Naive thymus-derived CD8-positive, alpha-beta T cell (primary cell): Measurements from ENCODE around the gene RBMS3. TPM values are rescaled to one million over a fixed set of nuclear protein-coding genes. Genes with fewer than 3 reads are reported as not detected.
"Not testable (repeated sequence)": the region's sequence is repeated elsewhere in the genome, so short reads cannot be mapped to it uniquely, and the experiment has no call there.

ENCODE experiments used
- ATAC-seq, 2 donors: fragments of 150-1000 bp; cut with Tn5 transposase in 1 of 2; sonication (Bioruptor Pico), chemical (Tn5 transposase) in 1 of 2; 1 replicate in 1 of 2; 2 replicates in 1 of 2; pipeline ENCODE4 v1.10.0; 2021; ENCODE audit warnings: mild to moderate bottlenecking in 2 of 2, moderate library complexity in 2 of 2
- POLR2A ChIA-PET: fragments of 350-600 bp; sonication (Branson Sonifier 250); formaldehyde crosslinking; loops from one replicate; lab custom pipeline; 2021; ENCODE audit warnings: antibody characterized with exemption; lab: Charles Lee
- DNase-seq, 10 donors: peaks; one replicate each; pipeline versions ENCODE4 v3.0.0 to v3.0.0-alpha.2; 2020 to 2022
- H3K27ac Mint-ChIP-seq, 10 donors: one replicate each; pipeline ENCODE4 v1.8.0; 2020 to 2022; ENCODE audit warnings: mild to moderate bottlenecking in 10 of 10, mixed read lengths in 10 of 10, moderate library complexity in 4 of 10, inconsistent platforms in 1 of 10
- H3K27me3 Mint-ChIP-seq, 5 donors: one replicate each; pipeline ENCODE4 v1.8.0; 2021 to 2022; ENCODE audit warnings: mixed read lengths in 5 of 5
- H3K36me3 Mint-ChIP-seq, 3 donors: one replicate each; pipeline ENCODE4 v1.8.0; 2020 to 2022; ENCODE audit warnings: mixed read lengths in 3 of 3, mild to moderate bottlenecking in 2 of 3, inconsistent platforms in 1 of 3
- H3K4me1 Mint-ChIP-seq, 4 donors: one replicate each; pipeline ENCODE4 v1.8.0; 2021 to 2022; ENCODE audit warnings: mixed read lengths in 4 of 4
- H3K4me3 Mint-ChIP-seq, 10 donors: one replicate each; pipeline ENCODE4 v1.8.0; 2020 to 2022; ENCODE audit warnings: mild to moderate bottlenecking in 10 of 10, mixed read lengths in 10 of 10, moderate library complexity in 6 of 10, inconsistent platforms in 1 of 10
- H3K9me3 Mint-ChIP-seq, 9 donors: one replicate each; pipeline ENCODE4 v1.8.0; 2020 to 2022; ENCODE audit warnings: mixed read lengths in 9 of 9, mild to moderate bottlenecking in 3 of 9, inconsistent platforms in 1 of 9, moderate library complexity in 1 of 9
- polyA plus RNA-seq, 3 donors: library from polyadenylated mRNA; unstranded; fragments of 300-500 nt; fragmentation: Illumina TruSeq; gene quantifications; one replicate each; pipeline ENCODE4 v1.2.3, GENCODE V29; 2021
- total RNA-seq, 8 experiments: library from RNA in 2 of 8; stranded (reverse) in 2 of 8; gene quantifications; one replicate each; pipeline ENCODE4 v1.2.3 and lab custom pipeline; 2021 to 2026

RBMS3 gene
- total and polyA plus RNA-seq, 5 experiments from 2014 or later, result not detected

DNA sequence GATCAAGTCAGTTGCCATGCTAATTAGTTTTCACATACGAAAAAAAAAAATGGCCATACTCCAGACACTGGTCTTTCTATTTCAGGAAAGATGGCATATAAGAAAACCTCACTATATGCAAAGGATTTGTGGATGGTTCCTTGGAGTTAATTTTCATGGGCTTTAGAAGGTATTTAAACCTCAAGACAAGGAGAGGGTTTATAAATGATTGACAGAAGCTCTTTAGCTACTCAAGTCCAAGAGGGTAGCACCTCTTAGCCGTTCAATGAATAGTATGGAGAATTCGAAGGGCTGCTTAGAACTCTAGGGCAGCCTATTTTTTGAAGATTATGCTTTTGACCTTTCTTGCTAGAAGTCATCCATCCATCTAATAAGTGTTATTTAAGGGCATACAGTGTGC lies 41.7 kb downstream of the RBMS3 start:
- Mint-ChIP-seq H3K36me3 (no peaks in the 10 kb centered on the region), H3K4me3 (no peak overlapping the region), H3K27ac (no peak overlapping the region), H3K27me3 (no peaks in the 10 kb centered on the region), H3K9me3 (peaks cover 0 to 3% (median 0%) of the 10 kb centered on the region in 9 donors), H3K4me1 (peaks cover 0 to 8% (median 0%) of the 10 kb centered on the region in 4 donors)
- DNase-seq (no peak), ATAC-seq (no peak)
- POLR2A ChIA-PET, result no interaction called here

DNA sequence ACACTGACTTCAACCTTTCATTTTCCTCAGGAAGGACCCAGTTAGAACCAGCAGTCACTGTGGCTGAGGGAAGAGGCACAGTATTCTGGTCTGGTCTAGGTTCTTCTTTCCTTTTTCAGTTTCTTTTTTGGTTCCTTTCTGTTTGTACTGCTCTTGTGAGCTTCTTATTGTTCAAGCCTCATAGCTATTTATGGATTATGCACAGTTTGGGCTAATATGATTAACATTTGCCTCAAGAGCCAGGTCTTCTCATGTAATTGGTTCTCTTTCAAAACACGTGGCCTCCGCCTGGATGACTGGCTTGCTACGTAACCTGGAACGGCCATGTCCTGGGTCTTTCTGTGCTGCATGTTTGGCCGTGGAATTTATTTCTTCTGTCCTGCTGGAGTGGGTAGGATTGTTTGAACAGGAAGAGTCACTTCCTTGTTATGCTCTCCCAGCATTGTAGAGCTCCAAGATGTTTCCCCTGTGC lies 43.3 kb downstream of the RBMS3 start:
- H3K9me3 Mint-ChIP-seq, result peaks cover 0 to 3% (median 0%) of the 10 kb centered on the region in 9 donors
- ATAC-seq (no peak), DNase-seq (no peak)
- H3K27me3 Mint-ChIP-seq, result no peaks in the 10 kb centered on the region
- no peaks in the 10 kb centered on the region for H3K36me3 Mint-ChIP-seq
- H3K27ac Mint-ChIP-seq, result no peak overlapping the region
- peaks cover 0 to 8% (median 0%) of the 10 kb centered on the region in 4 donors for H3K4me1 Mint-ChIP-seq
- peak overlapping the region in 1 of 10 donors; percentile 40 for H3K4me3 Mint-ChIP-seq
- POLR2A ChIA-PET, result no interaction called here

DNA sequence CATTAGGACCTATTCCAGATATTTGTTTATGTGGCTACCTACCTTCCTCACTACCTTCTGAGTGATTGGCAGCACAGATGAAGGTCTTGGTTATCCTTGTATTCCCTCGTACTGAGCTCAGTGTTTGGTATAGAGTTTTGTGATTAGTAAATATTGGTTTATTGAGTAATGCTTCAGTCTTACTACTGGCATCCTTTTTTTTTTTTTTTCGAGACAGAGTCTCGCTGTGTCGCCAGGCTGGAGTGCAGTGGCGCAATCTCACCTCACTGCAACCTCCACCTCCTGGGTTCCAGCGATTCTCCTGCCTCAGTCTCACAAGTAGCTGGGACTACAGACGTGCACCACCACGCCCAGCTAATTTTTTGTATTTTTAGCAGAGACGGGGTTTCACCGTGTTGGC lies 45.7 kb downstream of the RBMS3 start:
- H3K4me1 Mint-ChIP-seq, H3K4me3 Mint-ChIP-seq, H3K9me3 Mint-ChIP-seq, ATAC-seq, POLR2A ChIA-PET, H3K36me3 Mint-ChIP-seq, H3K27me3 Mint-ChIP-seq, DNase-seq, H3K27ac Mint-ChIP-seq: not testable (repeated sequence)

DNA sequence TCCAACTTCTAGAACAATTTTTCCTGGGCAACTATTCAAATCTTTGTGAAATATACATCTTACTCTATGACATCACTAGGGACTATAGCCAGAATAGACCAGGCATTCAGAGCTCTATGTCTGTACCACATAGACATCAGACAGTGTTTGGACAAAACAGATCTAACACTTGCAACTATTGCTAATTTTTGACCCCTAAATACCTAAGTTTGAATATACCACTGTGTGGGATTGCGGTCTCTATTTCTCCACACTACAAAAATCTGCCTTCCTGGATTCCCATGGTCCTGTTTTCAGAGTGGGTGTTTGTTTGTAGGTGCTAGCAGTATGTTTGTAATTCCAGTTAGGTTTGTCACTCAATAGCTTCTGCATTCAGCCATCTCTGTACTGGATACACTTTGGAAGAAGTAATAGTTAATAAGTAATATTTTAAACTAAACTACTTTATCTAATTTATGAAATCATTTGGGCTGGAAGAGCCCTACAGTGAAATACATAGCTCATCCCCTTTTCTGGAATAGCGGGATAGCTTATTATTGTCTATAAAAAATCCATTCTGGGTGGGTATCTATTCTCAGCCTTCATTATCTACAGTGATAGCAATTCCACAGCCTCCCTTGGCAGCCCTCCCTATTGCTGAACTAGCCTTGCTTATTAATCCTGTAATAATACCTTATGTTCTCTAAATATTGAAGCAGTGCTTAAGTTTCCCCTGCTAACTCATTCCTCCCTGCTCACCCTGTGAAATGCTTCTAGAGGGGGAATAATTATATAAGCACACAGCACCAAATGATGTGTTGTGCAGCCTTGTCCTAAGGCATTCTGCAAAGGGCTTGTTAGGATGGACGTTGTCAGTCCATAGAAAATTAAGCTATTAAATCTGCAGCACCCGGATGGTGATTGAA lies 49.4 kb downstream of the RBMS3 start:
- no peak overlapping the region for H3K4me3 Mint-ChIP-seq
- no peaks in the 10 kb centered on the region for H3K36me3 Mint-ChIP-seq
- H3K27ac Mint-ChIP-seq, result no peak overlapping the region
- no peaks in the 10 kb centered on the region for H3K4me1 Mint-ChIP-seq
- ATAC-seq (no peak), DNase-seq (no peak)
- no peaks in the 10 kb centered on the region for H3K9me3 Mint-ChIP-seq
- H3K27me3 Mint-ChIP-seq, result peaks cover 0 to 5% (median 0%) of the 10 kb centered on the region in 5 donors
- POLR2A ChIA-PET, result no interaction called here

DNA sequence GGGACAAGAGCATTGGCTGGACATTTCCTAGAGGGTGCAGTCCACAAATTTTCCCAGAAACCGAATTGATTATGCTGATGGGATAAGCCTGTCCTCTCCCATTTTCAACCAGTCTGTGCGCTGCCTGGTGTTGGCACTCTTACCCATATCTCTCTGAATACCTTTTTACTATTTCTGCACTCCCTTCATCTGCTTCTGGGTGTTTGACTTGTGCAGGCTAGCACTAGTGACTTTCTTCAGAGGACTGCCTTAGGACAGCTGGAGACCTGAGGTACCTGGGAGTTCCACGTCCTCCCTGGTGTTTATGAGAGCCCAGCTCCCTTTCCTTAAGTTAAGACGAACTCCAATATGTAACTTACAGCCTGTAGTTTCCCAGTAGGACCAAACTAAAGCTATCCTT lies 50.2 kb downstream of the RBMS3 start:
- Mint-ChIP-seq H3K27ac (no peak overlapping the region), H3K4me3 (no peak overlapping the region), H3K36me3 (no peaks in the 10 kb centered on the region), H3K27me3 (peaks cover 0 to 5% (median 0%) of the 10 kb centered on the region in 5 donors), H3K9me3 (no peaks in the 10 kb centered on the region), H3K4me1 (no peaks in the 10 kb centered on the region)
- DNase-seq (no peak), ATAC-seq (no peak)
- POLR2A ChIA-PET, result interaction anchor here (0.6 kb wide), 1 partner anchor 301 kb away, joined by 3 read pairs; no protein-coding TSS in a partner anchor

DNA sequence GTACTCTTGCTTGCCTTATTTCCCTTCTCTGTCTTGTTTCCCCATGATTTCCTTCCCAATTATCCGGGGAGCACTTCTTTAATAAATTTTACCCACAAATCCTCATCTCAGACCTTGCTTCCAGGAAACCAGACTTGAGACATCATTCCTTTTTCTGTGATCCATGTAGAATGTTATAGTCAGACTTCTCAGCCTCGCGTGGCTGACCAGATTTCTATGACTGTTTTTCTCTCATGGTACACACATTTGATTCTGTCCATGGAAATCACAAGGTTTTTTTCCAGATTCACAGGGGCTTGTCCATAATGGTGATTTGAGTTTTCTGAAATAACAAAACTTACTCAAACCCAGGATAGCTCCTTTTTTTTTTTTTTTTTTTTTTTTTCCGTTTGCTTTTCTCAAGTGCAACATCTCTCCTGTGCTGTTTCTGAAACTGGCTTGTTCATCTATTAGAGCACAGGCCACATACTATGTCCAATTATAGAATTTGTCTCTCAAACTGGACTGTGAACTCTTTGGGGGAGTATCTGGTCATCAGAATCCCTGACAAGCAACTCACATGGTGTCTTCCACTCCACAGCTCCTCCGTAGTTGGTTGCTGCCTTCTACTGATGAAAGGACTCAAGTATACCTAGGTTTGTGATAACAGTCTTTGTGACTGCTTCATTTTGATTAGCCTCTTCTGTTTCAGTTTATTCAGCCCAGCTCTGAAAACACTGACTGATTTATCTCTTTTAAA lies 50.8 kb downstream of the RBMS3 start:
- no peak for DNase-seq
- no peak for ATAC-seq
- POLR2A ChIA-PET, result interaction anchor here (0.6 kb wide), 1 partner anchor 301 kb away, joined by 3 read pairs; no protein-coding TSS in a partner anchor
- no peak overlapping the region for H3K4me3 Mint-ChIP-seq
- H3K9me3 Mint-ChIP-seq, result no peaks in the 10 kb centered on the region
- H3K27me3 Mint-ChIP-seq, result peaks cover 0 to 5% (median 0%) of the 10 kb centered on the region in 5 donors
- no peaks in the 10 kb centered on the region for H3K36me3 Mint-ChIP-seq
- H3K4me1 Mint-ChIP-seq, result no peaks in the 10 kb centered on the region
- no peak overlapping the region for H3K27ac Mint-ChIP-seq

DNA sequence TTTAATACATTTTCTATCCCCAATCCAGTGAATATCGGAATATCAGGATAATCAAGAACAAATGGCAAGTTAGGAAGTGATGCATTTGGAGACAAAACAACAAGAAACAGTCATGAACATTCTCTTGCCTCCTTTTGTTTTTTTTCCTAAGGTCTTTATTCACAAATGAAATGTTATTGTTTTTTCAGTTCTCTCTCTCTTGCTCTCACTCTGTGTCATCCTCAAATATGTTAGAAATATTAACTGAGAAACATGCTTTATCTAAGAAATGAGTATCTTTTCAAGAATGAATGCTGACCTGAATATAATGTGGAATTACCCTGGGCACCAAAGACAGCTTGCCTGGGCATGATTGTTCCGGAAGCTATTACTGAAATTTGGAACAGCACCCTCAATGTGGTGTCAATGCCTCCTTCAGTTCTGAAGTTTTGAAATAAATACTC lies 51.3 kb downstream of the RBMS3 start:
- Mint-ChIP-seq H3K27ac (no peak overlapping the region), H3K27me3 (peaks cover 0 to 5% (median 0%) of the 10 kb centered on the region in 5 donors), H3K4me1 (no peaks in the 10 kb centered on the region), H3K36me3 (no peaks in the 10 kb centered on the region), H3K9me3 (no peaks in the 10 kb centered on the region), H3K4me3 (no peak overlapping the region)
- ATAC-seq, result no peak
- no peak for DNase-seq
- POLR2A ChIA-PET, result no interaction called here

DNA sequence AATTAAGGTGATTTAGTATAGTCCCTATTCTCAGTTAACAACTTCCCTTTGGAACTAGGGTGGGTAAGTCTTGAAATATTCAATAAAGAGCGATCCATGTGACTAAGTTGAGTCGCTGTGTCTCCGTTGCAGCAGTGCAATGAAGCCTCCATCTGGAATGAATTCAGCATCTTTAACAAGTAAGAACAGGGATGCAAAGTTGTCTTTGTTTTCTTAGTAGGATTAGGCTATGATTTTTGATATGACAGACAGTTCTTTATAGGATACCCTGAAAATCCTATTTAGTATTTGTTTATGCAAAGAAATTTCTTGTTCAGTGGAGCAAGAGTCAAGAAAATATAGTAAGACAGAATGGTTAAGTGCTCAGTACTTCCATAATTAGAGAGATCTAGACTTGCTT lies 52.7 kb downstream of the RBMS3 start:
- POLR2A ChIA-PET, result no interaction called here
- Mint-ChIP-seq H3K36me3 (no peaks in the 10 kb centered on the region), H3K27me3 (peaks cover 0 to 5% (median 0%) of the 10 kb centered on the region in 5 donors), H3K9me3 (no peaks in the 10 kb centered on the region), H3K4me1 (no peaks in the 10 kb centered on the region), H3K27ac (no peak overlapping the region), H3K4me3 (no peak overlapping the region)
- ATAC-seq, result no peak
- DNase-seq, result no peak

DNA sequence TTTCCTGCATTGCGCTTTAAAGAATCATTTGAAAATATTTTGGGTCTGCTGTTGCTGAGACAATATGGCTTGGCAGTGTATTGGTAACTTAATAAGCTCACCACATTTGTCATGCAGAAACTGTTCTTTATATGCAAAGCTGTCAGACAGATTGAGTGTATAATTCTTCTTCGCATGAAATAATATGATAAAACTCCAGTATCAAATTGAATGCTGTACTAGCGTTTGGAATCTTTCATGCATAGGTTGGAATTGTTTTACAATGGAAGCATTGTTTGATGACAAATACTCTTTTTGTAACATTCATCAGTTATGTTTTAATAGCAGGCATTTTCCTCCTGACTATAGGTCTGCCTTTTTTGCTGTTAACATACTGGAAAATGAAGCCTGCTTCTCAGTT lies 53.8 kb downstream of the RBMS3 start:
- no peak for DNase-seq
- H3K9me3 Mint-ChIP-seq, result no peaks in the 10 kb centered on the region
- no peak overlapping the region for H3K4me3 Mint-ChIP-seq
- ATAC-seq, result no peak
- no peaks in the 10 kb centered on the region for H3K4me1 Mint-ChIP-seq
- POLR2A ChIA-PET, result no interaction called here
- no peak overlapping the region for H3K27ac Mint-ChIP-seq
- H3K36me3 Mint-ChIP-seq, result no peaks in the 10 kb centered on the region
- peaks cover 0 to 5% (median 0%) of the 10 kb centered on the region in 5 donors for H3K27me3 Mint-ChIP-seq

DNA sequence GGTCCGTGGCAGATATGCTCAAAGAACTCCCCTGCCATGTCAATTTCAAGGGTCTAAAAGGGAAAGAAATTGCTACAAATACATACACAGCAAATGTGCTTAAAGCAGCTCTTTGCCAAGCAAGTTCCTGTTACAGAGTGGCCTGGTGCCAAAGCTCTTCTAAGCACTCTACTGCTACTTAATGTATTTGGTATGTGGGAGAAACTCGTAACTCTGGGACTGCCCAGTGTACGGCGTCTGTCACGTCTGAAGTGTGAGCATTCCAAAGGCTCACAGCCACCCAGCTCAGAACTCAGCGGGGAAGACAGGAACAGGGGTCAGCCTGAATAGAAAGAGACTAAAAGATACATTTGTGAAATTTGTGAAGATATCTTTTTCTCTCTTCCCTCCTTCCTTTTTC lies 54.6 kb downstream of the RBMS3 start:
- H3K4me1 Mint-ChIP-seq, result no peaks in the 10 kb centered on the region

DNA sequence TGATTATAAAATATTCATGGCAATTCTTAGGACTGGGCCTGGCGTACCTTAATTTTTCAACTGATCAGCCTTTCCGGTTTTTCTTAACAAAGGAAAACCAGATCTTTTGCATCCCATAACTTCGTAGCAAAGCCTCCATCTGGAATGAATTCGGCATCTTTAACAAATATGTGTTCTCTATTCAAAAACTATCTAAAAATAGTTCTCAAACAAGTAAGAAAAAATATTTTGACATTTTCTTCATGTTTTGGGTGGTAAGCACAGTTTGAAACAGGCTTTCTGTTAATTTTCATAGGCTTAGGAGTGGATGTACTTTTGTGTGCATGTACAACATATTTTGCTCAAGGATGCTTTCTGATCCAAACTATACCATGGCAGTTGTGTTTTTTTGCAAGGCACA lies 55.1 kb downstream of the RBMS3 start:
- no peak for DNase-seq
- H3K9me3 Mint-ChIP-seq, result no peaks in the 10 kb centered on the region
- ATAC-seq, result no peak
- no peaks in the 10 kb centered on the region for H3K36me3 Mint-ChIP-seq
- no peak overlapping the region for H3K4me3 Mint-ChIP-seq
- POLR2A ChIA-PET, result no interaction called here
- no peak overlapping the region for H3K27ac Mint-ChIP-seq
- peaks cover 0 to 5% (median 0%) of the 10 kb centered on the region in 5 donors for H3K27me3 Mint-ChIP-seq
- H3K4me1 Mint-ChIP-seq, result no peaks in the 10 kb centered on the region

More for the DNA sequence above, 54.6 kb downstream of the RBMS3 start:
- H3K9me3 Mint-ChIP-seq, result no peaks in the 10 kb centered on the region
- H3K36me3 Mint-ChIP-seq, result no peaks in the 10 kb centered on the region
- no peak for DNase-seq
- POLR2A ChIA-PET, result no interaction called here
- H3K4me3 Mint-ChIP-seq, result no peak overlapping the region
- no peak for ATAC-seq
- no peak overlapping the region for H3K27ac Mint-ChIP-seq
- H3K27me3 Mint-ChIP-seq, result peaks cover 0 to 5% (median 0%) of the 10 kb centered on the region in 5 donors

DNA sequence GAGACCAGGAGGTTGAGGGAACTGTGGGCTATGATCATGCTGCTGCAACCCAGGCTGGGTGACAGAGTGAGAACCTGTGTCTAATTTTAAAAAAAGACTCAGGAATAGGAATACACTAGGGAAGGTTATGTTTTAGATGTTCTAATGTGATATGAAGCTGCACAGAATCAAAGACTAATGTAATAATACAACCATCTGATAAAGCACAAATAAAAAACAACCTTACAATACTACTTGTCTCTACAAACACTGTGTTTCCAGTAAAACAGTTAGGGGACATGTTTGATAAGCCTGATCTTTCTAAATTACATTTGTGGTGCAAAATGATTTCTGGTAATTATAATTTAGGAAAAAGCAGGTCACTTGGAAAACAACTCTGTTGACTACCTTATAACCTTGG lies 56.7 kb downstream of the RBMS3 start:
- DNase-seq (no peak), ATAC-seq (no peak)
- POLR2A ChIA-PET, result no interaction called here
- H3K27me3 Mint-ChIP-seq, result no peaks in the 10 kb centered on the region
- no peak overlapping the region for H3K4me3 Mint-ChIP-seq
- H3K36me3 Mint-ChIP-seq, result no peaks in the 10 kb centered on the region
- no peak overlapping the region for H3K27ac Mint-ChIP-seq
- no peaks in the 10 kb centered on the region for H3K9me3 Mint-ChIP-seq
- H3K4me1 Mint-ChIP-seq, result no peaks in the 10 kb centered on the region

DNA sequence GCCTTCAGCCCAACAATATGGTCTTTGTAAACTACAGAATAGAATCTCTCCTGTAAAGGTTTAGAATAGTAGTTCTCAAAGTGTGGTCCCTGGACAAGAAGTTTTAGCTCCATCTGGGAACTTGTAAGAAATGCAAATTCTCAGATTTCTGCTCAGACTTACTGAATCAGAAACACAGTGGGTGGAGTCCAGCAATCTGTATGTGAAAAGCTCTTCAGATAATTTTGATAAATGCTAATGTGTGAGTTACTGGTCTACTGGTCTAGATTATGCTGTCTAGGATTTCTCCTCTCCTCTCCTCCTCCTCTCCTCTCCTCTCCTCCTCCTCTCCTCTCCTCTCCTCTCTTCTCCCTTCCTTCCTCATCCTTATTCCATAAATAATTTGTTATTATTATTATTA lies 57.5 kb downstream of the RBMS3 start:
- H3K27ac Mint-ChIP-seq, result no peak overlapping the region
- no peaks in the 10 kb centered on the region for H3K27me3 Mint-ChIP-seq
- ATAC-seq (no peak), DNase-seq (no peak)
- no peaks in the 10 kb centered on the region for H3K4me1 Mint-ChIP-seq
- POLR2A ChIA-PET, result no interaction called here
- H3K36me3 Mint-ChIP-seq, result no peaks in the 10 kb centered on the region
- no peak overlapping the region for H3K4me3 Mint-ChIP-seq
- no peaks in the 10 kb centered on the region for H3K9me3 Mint-ChIP-seq
